Suprapubic skin (tissue), 3 donors: ENCODE measurements around the gene GALNT11.

Source experiments
- EP300 ChIP-seq: sonication (generic); formaldehyde crosslinking; IDR thresholded peaks from one replicate; pipeline ENCODE4 v1.6.1; 2017; ENCODE audit warnings: antibody characterized with exemption
- POLR2A ChIP-seq, 2 donors: fragments of 450-650 bp; IDR thresholded peaks; one replicate each; pipeline ENCODE4 v1.6.1; 2017; ENCODE audit warnings: antibody characterized with exemption in 2 of 2, mild to moderate bottlenecking in 2 of 2, moderate library complexity in 2 of 2
- TF ChIP-seq, protein P1 (sequence below), 2 donors: fragments of 200-600 bp in 1 of 2; fragments of 450-650 bp in 1 of 2; sonication (generic) in 1 of 2; IDR thresholded peaks; one replicate each; pipeline ENCODE4 v1.5.1; 2016 to 2019; ENCODE audit warnings: antibody characterized with exemption in 2 of 2, mild to moderate bottlenecking in 1 of 2, moderate library complexity in 1 of 2

DNA sequence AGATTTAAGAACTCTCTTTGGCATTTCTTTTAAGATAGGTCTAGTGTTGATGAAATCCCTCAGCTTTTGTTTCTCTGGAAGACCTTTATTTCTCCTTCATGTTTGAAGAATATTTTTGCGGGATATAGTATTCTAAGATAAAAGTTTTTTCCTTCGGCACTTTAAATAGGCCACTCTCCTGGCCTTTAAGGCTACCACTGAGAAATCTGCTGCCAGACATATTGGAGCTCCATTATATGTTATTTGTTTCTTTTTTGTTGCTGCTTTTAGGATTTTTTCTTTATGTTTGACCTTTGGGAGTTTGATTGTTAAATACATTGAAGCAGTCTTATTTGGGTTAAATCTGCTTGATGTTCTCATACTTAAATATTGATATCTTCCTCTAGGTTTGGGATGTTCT, 22.6 kb downstream of the GALNT11 start:
- TF ChIP-seq, protein P1, sequence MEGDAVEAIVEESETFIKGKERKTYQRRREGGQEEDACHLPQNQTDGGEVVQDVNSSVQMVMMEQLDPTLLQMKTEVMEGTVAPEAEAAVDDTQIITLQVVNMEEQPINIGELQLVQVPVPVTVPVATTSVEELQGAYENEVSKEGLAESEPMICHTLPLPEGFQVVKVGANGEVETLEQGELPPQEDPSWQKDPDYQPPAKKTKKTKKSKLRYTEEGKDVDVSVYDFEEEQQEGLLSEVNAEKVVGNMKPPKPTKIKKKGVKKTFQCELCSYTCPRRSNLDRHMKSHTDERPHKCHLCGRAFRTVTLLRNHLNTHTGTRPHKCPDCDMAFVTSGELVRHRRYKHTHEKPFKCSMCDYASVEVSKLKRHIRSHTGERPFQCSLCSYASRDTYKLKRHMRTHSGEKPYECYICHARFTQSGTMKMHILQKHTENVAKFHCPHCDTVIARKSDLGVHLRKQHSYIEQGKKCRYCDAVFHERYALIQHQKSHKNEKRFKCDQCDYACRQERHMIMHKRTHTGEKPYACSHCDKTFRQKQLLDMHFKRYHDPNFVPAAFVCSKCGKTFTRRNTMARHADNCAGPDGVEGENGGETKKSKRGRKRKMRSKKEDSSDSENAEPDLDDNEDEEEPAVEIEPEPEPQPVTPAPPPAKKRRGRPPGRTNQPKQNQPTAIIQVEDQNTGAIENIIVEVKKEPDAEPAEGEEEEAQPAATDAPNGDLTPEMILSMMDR (IDR thresholded peaks at IDR 0.05): no peak
- no peak for TF ChIP-seq EP300
- no peak for TF ChIP-seq POLR2A (IDR thresholded peaks at IDR 0.05)
